IMR-90 (cell line): ENCODE data around the gene RAD51D.
A peak's percentile ranks its signal among the peaks of the same experiment; 100 is the strongest.

Source experiments
- BHLHE40 ChIP-seq: fragments of 150-350 bp; IDR thresholded peaks from 2 replicates; pipeline ENCODE4 v1.6.1; 2016; ENCODE audit warnings: mild to moderate bottlenecking, low read depth, low read length
- CTCF ChIP-seq: conservative IDR thresholded peaks from 2 replicates; pipeline ENCODE4 v1.5.1; 2012; ENCODE audit warnings: mild to moderate bottlenecking, low read depth, low read length, improper control_type of control experiment
- RCOR1 ChIP-seq: IDR thresholded peaks from 2 replicates; pipeline ENCODE4 v1.6.1; 2012; ENCODE audit warnings: mild to moderate bottlenecking, low read length, improper control_type of control experiment; ENCODE audit not compliant: insufficient replicate concordance
- RFX5 ChIP-seq: IDR thresholded peaks from 2 replicates; pipeline ENCODE4 v1.8.0; 2012; ENCODE audit warnings: low read depth, mild to moderate bottlenecking, low read length, moderate library complexity
- USF2 ChIP-seq: fragments of 150-350 bp; IDR thresholded peaks from 2 replicates; pipeline ENCODE4 v1.6.1; 2017; ENCODE audit warnings: mild to moderate bottlenecking, antibody characterized with exemption, low read length, low read depth

- TF ChIP-seq BHLHE40 (no peak), CTCF (0 out of 2 replicates have a peak, but pooled peaks have one; percentile 5), USF2 (no peak), RCOR1 (no peak), RFX5 (no peak)
These were observed 31.2 kb downstream of the RAD51D start for GRCh38 chr17:35088356-35088880.
